C4-2B (cell line): ENCODE measurements around the gene CIAO3.
A peak's percentile ranks its signal among the peaks of the same experiment; 100 is the strongest.

ENCODE experiments used
- H3K27ac ChIP-seq: fragments of 450-650 bp; 2 replicates; pipeline ENCODE4 v1.5.1; 2017
- ZFX ChIP-seq: fragments of 450-650 bp; IDR thresholded peaks from 2 replicates; pipeline ENCODE4 v1.6.1; 2017
- TF ChIP-seq, protein P1 (sequence below): fragments of 450-650 bp; conservative IDR thresholded peaks from 2 replicates; pipeline ENCODE4 v1.5.1; 2017; ENCODE audit warnings: mild to moderate bottlenecking

CIAO3 gene

DNA sequence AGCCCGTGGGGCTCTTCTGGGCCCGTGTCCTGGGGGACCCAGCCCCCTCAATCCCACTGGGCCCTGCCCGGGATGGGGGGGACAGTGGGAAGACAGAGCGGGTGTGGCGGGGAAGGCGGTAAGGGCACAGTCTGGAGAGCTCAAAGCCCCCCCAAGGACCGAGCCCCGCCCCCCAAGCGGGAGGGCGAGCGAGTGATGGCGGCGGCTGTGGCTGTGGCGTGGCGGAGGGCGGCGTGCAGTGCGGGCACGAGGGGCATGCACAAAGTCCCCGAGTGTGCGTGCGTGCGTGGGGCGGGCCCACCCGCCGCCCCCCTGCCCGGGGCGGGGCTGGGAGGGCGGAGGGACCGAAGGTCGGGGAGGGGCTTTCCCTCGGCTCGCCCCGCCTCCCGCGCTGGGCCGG is 47.0 kb downstream of the CIAO3 start:
- TF ChIP-seq, protein P1, sequence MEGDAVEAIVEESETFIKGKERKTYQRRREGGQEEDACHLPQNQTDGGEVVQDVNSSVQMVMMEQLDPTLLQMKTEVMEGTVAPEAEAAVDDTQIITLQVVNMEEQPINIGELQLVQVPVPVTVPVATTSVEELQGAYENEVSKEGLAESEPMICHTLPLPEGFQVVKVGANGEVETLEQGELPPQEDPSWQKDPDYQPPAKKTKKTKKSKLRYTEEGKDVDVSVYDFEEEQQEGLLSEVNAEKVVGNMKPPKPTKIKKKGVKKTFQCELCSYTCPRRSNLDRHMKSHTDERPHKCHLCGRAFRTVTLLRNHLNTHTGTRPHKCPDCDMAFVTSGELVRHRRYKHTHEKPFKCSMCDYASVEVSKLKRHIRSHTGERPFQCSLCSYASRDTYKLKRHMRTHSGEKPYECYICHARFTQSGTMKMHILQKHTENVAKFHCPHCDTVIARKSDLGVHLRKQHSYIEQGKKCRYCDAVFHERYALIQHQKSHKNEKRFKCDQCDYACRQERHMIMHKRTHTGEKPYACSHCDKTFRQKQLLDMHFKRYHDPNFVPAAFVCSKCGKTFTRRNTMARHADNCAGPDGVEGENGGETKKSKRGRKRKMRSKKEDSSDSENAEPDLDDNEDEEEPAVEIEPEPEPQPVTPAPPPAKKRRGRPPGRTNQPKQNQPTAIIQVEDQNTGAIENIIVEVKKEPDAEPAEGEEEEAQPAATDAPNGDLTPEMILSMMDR, result no peak
- no peak for TF ChIP-seq ZFX
- H3K27ac ChIP-seq, result no peak overlapping the region

DNA sequence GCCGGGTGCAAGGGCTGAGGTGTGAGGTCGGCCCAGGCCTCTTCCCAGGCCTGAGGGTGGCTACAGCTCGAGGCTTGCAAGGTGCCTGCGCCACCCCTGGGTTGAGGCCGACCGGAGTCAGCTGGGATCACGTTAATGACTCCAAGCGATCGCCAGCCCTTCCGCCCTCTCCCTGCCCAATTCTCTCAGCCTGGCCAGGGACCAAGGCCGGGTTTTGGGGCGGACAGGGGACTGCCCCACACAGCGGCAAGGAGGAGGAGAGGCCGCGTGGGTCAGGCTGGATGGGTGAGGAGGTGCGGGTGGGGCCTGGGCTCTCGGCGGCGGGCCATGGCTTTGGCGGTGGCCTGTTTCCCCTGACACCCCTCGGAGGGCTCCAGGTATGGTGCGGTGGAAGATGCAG is 47.4 kb downstream of the CIAO3 start:
- H3K27ac ChIP-seq, result no peak overlapping the region
- TF ChIP-seq ZFX, result no peak

DNA sequence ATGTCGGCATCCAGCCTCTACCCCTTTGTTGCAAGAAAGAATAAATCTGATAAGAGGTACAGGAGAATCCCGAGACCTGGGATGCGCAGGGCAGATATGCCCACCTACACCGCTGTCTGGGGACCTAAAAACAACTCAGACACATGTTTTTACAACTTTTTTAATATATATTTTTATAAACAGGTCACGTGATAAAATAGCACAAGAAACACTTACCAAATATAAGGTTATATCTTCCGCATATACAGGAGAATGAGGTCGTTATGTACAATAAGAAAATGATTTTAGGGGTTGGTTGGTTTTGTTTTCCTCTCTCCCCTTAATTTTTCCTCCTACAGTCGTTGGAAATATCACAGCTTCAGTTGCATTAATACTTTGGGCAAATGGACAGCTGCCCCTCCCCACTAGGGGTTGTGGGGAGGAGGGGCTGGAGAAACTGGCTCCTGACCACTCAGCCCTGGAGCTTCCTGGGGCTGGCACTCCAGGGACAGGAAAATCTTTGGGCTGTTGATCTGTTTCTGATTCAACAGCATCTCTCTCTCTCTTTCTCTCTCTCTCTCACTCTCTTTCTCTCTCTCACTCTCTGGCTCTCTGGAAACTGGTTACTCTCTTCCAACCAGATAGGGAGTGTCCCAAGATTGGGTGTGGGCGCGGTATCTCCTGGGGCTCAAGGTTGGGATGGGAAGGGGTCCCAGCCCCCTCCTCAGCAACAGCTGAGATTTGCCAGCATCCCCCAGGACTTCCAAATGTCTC is 48.3 kb downstream of the CIAO3 start:
- TF ChIP-seq, protein P1, result no peak
- no peak for TF ChIP-seq ZFX
- H3K27ac ChIP-seq, result no peak overlapping the region

DNA sequence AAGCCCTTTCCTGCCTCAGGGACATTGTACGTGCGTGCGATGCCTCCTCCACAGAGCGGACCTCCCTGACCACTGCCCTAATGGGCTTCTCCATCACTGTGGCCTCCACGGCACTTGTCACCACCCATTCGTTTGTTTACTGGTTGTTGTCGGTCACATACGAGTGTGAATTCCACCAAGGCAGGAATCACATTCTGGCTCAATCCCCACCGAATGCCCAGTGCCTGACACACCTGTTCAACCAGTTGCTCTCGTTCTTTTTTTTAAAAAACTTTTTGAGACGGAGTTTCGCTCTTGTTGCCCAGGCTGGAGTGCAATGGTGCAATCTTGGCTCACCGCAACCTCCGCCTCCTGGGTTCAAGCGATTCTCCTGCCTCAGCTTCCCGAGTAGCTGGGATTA is 49.6 kb downstream of the CIAO3 start:
- H3K27ac ChIP-seq, result peak overlapping the region; percentile 83; the same call in 1 of the 2 replicates

DNA sequence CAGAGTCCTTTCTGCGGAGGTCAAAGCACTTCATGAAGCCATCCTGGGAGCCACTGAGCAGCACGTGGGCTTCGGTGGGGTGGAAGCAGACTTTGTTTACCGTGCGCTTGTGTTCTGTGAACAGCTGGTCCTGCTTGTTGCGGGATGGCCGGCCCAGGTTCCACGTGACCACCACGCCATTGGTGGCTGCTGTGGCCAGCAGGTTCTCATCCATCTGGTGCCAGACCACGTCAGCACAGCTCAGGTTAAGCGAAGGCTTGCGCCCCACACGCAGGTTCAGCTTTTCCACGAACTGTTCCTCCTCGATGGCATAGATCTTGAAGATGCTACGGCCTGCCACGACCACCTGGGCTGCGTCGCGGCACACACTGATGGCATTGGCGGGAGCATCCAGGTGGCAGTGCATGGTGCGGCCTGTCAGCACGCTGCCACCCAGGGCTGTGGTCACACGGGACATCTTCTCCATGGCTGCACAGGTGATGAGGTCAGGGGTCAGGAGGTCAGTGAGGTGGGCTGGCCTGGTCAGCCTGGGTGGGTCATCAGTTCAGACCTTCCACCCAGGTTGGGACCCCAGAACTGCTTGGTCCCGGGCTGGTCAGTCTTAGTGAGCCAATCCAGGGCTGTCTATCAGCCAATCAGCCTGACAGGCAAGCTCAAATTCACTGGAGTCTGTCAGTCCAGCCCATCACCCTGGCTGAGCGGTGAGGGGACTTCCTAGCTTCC is 51.5 kb downstream of the CIAO3 start:
- TF ChIP-seq, protein P1, result no peak
- H3K27ac ChIP-seq, result peak overlapping the region; percentile 83

DNA sequence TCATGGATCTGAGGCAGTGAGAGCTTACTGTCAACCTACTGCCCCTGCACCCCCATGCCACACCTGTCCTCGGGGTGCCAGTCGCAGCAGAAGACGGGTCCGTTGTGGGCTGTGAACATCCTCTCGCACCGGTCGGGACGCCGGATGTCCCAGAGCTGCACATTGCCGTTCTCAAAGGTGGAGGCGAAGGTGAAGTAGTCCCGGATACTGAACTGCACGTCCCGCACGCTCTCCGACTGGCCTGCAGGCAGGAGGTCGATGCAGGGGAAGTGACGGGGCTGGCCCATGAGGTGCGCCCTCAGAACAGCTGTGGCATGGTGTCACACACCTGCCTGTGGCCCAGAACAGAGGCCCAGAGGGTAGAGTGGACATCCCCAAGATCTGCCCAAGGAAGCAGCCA is 53.3 kb downstream of the CIAO3 start:
- TF ChIP-seq, protein P1, result no peak
- TF ChIP-seq ZFX, result no peak
- no peak overlapping the region for H3K27ac ChIP-seq

DNA sequence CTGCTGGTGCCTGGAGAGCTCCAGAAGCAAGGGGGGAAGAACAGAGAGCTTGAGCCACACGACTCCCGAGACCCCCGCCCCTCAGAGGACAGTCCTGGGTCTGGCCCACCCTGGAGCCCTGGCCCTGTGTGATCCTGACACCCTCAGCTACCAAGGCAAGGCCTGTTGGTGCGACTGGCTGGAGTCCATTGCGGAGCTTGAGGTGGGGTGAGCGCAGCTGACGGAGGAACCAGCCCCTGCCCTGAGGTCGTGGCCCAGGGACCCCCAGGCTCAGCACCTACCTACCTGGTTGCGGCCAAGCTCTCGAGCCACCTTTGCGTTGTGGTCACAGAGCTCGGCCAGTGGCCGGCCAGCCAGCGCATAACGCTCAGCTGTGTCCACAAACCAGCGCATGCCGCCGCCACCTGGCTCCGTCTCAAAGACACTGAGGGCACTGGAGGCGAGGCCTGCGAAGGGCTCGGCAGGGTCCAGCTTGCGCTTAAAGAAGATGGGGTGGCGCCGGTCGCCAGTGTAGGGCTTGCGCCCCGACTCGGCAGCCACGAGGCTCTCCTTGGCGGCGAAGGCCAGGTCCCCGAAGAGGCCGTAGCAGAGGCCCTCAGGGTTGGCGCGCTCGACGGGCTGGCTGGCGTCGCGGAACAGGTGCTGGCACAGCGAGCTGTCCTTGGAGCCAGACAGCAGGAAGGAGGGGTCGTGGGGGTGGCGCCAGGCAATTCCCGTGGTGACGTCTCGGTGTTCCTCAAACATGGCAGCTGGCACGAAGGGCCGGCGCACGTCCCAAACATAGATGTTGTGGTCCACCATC is 54.1 kb downstream of the CIAO3 start:
- no peak overlapping the region for H3K27ac ChIP-seq
- TF ChIP-seq, protein P1, result no peak
- TF ChIP-seq ZFX, result no peak

DNA sequence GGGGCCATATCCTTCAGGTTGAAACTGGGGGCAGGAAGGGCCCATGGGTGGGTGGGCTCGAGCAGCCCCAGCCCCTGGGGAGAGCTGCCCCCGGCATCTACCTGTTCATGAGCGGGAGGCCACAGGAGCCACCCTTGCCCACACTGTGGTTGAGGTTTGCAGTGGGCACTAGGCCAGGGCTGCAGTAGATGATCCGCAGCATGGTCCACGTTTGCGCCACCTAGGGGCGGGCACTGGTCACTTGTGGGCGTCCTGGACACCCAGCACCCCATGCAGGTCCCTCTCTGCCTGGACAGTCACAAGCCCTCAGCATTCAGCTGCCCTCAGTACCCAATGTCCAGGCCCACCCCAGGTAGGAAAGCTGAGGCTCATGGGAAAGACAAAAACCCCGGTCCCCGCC is 54.8 kb downstream of the CIAO3 start:
- H3K27ac ChIP-seq, result peak overlapping the region; percentile 94
- TF ChIP-seq, protein P1, result peak; percentile 78
- no peak for TF ChIP-seq ZFX
